ENCODE data around the gene OCSTAMP.

- TF ChIP-seq CTCF (IDR thresholded peaks at IDR 0.05) (no peak), POLR2A (IDR thresholded peaks at IDR 0.05) (no peak)
Observed at GRCh38 chr20:46584508-46584907, 34.1 kb upstream of the OCSTAMP start.
